K562 (cell line): Measurements from ENCODE around the gene KIF19.

Experiments
- FOXP4 ChIP-seq: sonication (generic); formaldehyde crosslinking; IDR thresholded peaks from 2 replicates; pipeline ENCODE4 v1.8.0; 2022; ENCODE audit warnings: mild to moderate bottlenecking, missing genetic modification reagents, borderline replicate concordance
- MYC ChIP-seq, 2 experiments: fragments of 250-450 bp in 1 of 2; sonication (Bioruptor Pico) in 1 of 2; IDR thresholded peaks; 2 replicates each; pipeline versions ENCODE4 v1.5.1 to v1.6.1; 2012 to 2021; ENCODE audit warnings: low read depth in 2 of 2, borderline replicate concordance in 1 of 2, improper control_type of control experiment in 1 of 2, low read length in 1 of 2, mild to moderate bottlenecking in 1 of 2, moderate library complexity in 1 of 2
- ZNF717 ChIP-seq: fragments of 250-450 bp; sonication (Bioruptor Pico); IDR thresholded peaks from 2 replicates; pipeline ENCODE4 v1.5.0; 2021
- TF ChIP-seq, protein P1 (sequence below): fragments of 450-650 bp; IDR thresholded peaks from 2 replicates; pipeline ENCODE4 v1.6.1; 2018; ENCODE audit not compliant: partially characterized antibody
- TF ChIP-seq, protein P2 (sequence below): fragments of 450-650 bp; IDR thresholded peaks from one replicate; pipeline ENCODE4 v1.6.1; 2018; ENCODE audit warnings: mild to moderate bottlenecking, moderate library complexity; ENCODE audit not compliant: partially characterized antibody
- TF ChIP-seq, protein P3 (sequence below): fragments of 450-650 bp; IDR thresholded peaks from 2 replicates; pipeline ENCODE4 v1.6.1; 2018; ENCODE audit warnings: mild to moderate bottlenecking, low read depth; ENCODE audit not compliant: partially characterized antibody

DNA sequence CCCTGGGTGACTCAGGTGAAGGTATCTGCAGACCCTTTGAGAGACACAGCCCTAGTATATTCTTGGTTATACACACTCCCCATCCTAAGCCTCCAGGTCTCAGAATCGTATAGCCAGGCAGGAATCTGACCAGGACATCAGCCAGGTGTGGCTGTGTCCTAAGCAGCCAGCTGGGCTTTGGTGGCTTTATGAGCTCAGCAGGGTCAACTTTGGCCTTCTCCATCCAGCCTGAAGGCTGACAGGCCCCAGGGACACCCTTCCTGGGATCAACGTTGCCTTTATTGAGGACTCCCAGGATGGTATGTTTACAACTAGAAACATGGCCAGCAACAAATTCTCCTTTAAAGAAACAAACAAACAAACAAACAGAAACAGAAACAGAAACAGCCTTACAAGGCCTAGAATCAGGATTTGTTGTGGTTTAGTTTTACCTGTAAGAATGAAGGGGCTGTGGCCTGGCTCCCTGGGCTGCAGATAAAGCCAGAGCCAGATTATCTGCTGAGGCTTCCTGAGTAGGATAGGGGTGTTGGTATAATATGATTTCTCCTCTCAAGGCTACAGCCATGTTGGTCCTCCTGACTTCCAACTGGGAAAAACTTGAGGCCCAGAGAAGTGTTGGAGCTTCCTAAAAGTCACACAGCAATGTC lies 8.5 kb downstream of the KIF19 start:
- TF ChIP-seq, protein P1, sequence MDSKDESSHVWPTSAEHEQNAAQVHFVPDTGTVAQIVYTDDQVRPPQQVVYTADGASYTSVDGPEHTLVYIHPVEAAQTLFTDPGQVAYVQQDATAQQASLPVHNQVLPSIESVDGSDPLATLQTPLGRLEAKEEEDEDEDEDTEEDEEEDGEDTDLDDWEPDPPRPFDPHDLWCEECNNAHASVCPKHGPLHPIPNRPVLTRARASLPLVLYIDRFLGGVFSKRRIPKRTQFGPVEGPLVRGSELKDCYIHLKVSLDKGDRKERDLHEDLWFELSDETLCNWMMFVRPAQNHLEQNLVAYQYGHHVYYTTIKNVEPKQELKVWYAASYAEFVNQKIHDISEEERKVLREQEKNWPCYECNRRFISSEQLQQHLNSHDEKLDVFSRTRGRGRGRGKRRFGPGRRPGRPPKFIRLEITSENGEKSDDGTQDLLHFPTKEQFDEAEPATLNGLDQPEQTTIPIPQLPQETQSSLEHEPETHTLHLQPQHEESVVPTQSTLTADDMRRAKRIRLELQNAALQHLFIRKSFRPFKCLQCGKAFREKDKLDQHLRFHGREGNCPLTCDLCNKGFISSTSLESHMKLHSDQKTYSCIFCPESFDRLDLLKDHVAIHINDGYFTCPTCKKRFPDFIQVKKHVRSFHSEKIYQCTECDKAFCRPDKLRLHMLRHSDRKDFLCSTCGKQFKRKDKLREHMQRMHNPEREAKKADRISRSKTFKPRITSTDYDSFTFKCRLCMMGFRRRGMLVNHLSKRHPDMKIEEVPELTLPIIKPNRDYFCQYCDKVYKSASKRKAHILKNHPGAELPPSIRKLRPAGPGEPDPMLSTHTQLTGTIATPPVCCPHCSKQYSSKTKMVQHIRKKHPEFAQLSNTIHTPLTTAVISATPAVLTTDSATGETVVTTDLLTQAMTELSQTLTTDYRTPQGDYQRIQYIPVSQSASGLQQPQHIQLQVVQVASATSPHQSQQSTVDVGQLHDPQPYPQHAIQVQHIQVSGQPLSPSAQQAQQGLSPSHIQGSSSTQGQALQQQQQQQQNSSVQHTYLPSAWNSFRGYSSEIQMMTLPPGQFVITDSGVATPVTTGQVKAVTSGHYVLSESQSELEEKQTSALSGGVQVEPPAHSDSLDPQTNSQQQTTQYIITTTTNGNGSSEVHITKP, result no peak
- TF ChIP-seq MYC (IDR thresholded peaks at IDR 0.05; ENCODE audit: low read depth, low read length), result no peak
- no peak for TF ChIP-seq MYC (CRISPR knock-in tag; IDR thresholded peaks at IDR 0.05; ENCODE audit: borderline replicate concordance, low read depth)
- TF ChIP-seq, protein P2, sequence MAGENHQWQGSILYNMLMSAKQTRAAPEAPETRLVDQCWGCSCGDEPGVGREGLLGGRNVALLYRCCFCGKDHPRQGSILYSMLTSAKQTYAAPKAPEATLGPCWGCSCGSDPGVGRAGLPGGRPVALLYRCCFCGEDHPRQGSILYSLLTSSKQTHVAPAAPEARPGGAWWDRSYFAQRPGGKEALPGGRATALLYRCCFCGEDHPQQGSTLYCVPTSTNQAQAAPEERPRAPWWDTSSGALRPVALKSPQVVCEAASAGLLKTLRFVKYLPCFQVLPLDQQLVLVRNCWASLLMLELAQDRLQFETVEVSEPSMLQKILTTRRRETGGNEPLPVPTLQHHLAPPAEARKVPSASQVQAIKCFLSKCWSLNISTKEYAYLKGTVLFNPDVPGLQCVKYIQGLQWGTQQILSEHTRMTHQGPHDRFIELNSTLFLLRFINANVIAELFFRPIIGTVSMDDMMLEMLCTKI, result no peak
- TF ChIP-seq FOXP4 (CRISPR knock-in tag), result no peak
- no peak for TF ChIP-seq ZNF717 (CRISPR knock-in tag)
- TF ChIP-seq, protein P3, sequence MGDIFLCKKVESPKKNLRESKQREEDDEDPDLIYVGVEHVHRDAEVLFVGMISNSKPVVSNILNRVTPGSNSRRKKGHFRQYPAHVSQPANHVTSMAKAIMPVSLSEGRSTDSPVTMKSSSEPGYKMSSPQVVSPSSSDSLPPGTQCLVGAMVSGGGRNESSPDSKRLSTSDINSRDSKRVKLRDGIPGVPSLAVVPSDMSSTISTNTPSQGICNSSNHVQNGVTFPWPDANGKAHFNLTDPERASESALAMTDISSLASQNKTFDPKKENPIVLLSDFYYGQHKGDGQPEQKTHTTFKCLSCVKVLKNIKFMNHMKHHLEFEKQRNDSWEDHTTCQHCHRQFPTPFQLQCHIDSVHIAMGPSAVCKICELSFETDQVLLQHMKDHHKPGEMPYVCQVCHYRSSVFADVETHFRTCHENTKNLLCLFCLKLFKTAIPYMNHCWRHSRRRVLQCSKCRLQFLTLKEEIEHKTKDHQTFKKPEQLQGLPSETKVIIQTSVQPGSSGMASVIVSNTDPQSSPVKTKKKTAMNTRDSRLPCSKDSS, result no peak
